ENCODE data around the gene DVL1.

DNA sequence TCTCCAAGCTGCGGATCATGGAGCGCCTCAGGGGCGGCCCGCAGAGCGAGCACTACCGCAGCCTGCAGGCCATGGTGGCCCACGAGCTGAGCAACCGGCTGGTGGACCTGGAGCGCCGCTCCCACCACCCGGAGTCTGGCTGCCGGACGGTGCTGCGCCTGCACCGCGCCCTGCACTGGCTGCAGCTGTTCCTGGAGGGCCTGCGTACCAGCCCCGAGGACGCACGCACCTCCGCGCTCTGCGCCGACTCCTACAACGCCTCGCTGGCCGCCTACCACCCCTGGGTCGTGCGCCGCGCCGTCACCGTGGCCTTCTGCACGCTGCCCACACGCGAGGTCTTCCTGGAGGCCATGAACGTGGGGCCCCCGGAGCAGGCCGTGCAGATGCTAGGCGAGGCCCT, 21.9 kb downstream of the DVL1 start:
- TF ChIP-seq ESRRA (IDR thresholded peaks at IDR 0.05; ENCODE audit: low read length) = no peak
- TF ChIP-seq, protein P1, sequence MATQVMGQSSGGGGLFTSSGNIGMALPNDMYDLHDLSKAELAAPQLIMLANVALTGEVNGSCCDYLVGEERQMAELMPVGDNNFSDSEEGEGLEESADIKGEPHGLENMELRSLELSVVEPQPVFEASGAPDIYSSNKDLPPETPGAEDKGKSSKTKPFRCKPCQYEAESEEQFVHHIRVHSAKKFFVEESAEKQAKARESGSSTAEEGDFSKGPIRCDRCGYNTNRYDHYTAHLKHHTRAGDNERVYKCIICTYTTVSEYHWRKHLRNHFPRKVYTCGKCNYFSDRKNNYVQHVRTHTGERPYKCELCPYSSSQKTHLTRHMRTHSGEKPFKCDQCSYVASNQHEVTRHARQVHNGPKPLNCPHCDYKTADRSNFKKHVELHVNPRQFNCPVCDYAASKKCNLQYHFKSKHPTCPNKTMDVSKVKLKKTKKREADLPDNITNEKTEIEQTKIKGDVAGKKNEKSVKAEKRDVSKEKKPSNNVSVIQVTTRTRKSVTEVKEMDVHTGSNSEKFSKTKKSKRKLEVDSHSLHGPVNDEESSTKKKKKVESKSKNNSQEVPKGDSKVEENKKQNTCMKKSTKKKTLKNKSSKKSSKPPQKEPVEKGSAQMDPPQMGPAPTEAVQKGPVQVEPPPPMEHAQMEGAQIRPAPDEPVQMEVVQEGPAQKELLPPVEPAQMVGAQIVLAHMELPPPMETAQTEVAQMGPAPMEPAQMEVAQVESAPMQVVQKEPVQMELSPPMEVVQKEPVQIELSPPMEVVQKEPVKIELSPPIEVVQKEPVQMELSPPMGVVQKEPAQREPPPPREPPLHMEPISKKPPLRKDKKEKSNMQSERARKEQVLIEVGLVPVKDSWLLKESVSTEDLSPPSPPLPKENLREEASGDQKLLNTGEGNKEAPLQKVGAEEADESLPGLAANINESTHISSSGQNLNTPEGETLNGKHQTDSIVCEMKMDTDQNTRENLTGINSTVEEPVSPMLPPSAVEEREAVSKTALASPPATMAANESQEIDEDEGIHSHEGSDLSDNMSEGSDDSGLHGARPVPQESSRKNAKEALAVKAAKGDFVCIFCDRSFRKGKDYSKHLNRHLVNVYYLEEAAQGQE (IDR thresholded peaks at IDR 0.05; ENCODE audit: low read depth, low read length) = no peak
- TF ChIP-seq, protein P2, sequence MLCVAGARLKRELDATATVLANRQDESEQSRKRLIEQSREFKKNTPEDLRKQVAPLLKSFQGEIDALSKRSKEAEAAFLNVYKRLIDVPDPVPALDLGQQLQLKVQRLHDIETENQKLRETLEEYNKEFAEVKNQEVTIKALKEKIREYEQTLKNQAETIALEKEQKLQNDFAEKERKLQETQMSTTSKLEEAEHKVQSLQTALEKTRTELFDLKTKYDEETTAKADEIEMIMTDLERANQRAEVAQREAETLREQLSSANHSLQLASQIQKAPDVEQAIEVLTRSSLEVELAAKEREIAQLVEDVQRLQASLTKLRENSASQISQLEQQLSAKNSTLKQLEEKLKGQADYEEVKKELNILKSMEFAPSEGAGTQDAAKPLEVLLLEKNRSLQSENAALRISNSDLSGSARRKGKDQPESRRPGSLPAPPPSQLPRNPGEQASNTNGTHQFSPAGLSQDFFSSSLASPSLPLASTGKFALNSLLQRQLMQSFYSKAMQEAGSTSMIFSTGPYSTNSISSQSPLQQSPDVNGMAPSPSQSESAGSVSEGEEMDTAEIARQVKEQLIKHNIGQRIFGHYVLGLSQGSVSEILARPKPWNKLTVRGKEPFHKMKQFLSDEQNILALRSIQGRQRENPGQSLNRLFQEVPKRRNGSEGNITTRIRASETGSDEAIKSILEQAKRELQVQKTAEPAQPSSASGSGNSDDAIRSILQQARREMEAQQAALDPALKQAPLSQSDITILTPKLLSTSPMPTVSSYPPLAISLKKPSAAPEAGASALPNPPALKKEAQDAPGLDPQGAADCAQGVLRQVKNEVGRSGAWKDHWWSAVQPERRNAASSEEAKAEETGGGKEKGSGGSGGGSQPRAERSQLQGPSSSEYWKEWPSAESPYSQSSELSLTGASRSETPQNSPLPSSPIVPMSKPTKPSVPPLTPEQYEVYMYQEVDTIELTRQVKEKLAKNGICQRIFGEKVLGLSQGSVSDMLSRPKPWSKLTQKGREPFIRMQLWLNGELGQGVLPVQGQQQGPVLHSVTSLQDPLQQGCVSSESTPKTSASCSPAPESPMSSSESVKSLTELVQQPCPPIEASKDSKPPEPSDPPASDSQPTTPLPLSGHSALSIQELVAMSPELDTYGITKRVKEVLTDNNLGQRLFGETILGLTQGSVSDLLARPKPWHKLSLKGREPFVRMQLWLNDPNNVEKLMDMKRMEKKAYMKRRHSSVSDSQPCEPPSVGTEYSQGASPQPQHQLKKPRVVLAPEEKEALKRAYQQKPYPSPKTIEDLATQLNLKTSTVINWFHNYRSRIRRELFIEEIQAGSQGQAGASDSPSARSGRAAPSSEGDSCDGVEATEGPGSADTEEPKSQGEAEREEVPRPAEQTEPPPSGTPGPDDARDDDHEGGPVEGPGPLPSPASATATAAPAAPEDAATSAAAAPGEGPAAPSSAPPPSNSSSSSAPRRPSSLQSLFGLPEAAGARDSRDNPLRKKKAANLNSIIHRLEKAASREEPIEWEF (IDR thresholded peaks at IDR 0.05; ENCODE audit: insufficient replicate concordance, low read depth, low read length) = no peak
- no peak for TF ChIP-seq ATF3 (IDR thresholded peaks at IDR 0.05; ENCODE audit: borderline replicate concordance, extremely low read depth, low read depth, low read length)
- TF ChIP-seq RB1 (IDR thresholded peaks at IDR 0.05; ENCODE audit: borderline replicate concordance) = no peak
- no peak for TF ChIP-seq CTCF (IDR thresholded peaks at IDR 0.05 in 2 of 3, conservative IDR thresholded peaks at IDR 0.05 in 1 of 3; ENCODE audit: control insufficient read depth in 2 of 3, extremely low read depth in 1 of 3, insufficient read depth in 1 of 3, low read depth in 3 of 3, low read length in 3 of 3)
